ENCODE data around the gene GAGE12C. TPM values are rescaled to one million over a fixed set of nuclear protein-coding genes. Genes with fewer than 3 reads are reported as not detected.

Gene GAGE12C
- total and polyA plus RNA-seq, 2 donors from 2014 or later = not detected

Other genes starting within 250 kb of the GAGE12C start
- not detected for gene GAGE10, start 228.5 kb upstream of the GAGE12C start, total RNA-seq
- not detected for gene GAGE10, start 228.5 kb upstream of the GAGE12C start, polyA plus RNA-seq (ENCODE audit: insufficient read depth, low read depth, low replicate concordance)
- not detected for gene GAGE12J, start 210.1 kb upstream of the GAGE12C start, total RNA-seq
- gene GAGE12J, start 210.1 kb upstream of the GAGE12C start, polyA plus RNA-seq (ENCODE audit: insufficient read depth, low read depth, low replicate concordance) = not detected
- not detected for gene GAGE13, start 200.6 kb upstream of the GAGE12C start, total RNA-seq
- not detected for gene GAGE13, start 200.6 kb upstream of the GAGE12C start, polyA plus RNA-seq (ENCODE audit: insufficient read depth, low read depth, low replicate concordance)
- not detected for gene GAGE12D, start 9.6 kb downstream of the GAGE12C start, total RNA-seq
- gene GAGE12D, start 9.6 kb downstream of the GAGE12C start, polyA plus RNA-seq (ENCODE audit: insufficient read depth, low read depth, low replicate concordance) = not detected
- not detected for gene GAGE12E, start 19.1 kb downstream of the GAGE12C start, total RNA-seq
- gene GAGE12E, start 19.1 kb downstream of the GAGE12C start, polyA plus RNA-seq (ENCODE audit: insufficient read depth, low read depth, low replicate concordance) = not detected
- gene GAGE12F, start 28.7 kb downstream of the GAGE12C start, total RNA-seq = not detected
- not detected for gene GAGE12F, start 28.7 kb downstream of the GAGE12C start, polyA plus RNA-seq (ENCODE audit: insufficient read depth, low read depth, low replicate concordance)
- not detected for gene GAGE12G, start 38.2 kb downstream of the GAGE12C start, total RNA-seq
- gene GAGE12G, start 38.2 kb downstream of the GAGE12C start, polyA plus RNA-seq (ENCODE audit: insufficient read depth, low read depth, low replicate concordance) = not detected
- not detected for gene GAGE12H, start 47.8 kb downstream of the GAGE12C start, total RNA-seq
- gene GAGE12H, start 47.8 kb downstream of the GAGE12C start, polyA plus RNA-seq (ENCODE audit: insufficient read depth, low read depth, low replicate concordance) = not detected
- not detected for gene GAGE2A, start 57.3 kb downstream of the GAGE12C start, total RNA-seq
- gene GAGE2A, start 57.3 kb downstream of the GAGE12C start, polyA plus RNA-seq (ENCODE audit: insufficient read depth, low read depth, low replicate concordance) = not detected
- gene GAGE1, start 66.8 kb downstream of the GAGE12C start, total RNA-seq = not detected
- not detected for gene GAGE1, start 66.8 kb downstream of the GAGE12C start, polyA plus RNA-seq (ENCODE audit: insufficient read depth, low read depth, low replicate concordance)
- gene PAGE1, start 163.8 kb downstream of the GAGE12C start, total RNA-seq = not detected
- not detected for gene PAGE1, start 163.8 kb downstream of the GAGE12C start, polyA plus RNA-seq (ENCODE audit: insufficient read depth, low read depth, low replicate concordance)